Omental fat pad (tissue), 4 donors: ENCODE measurements around the gene ZBED3. TPM values are rescaled to one million over a fixed set of nuclear protein-coding genes. Genes with fewer than 3 reads are reported as not detected.
A peak's percentile ranks its signal among the peaks of the same experiment; 100 is the strongest.

ENCODE experiments used
- ATAC-seq: fragments of 150-250 bp; one replicate; pipeline ENCODE4 v1.9.1; 2016; ENCODE audit warnings: mild to moderate bottlenecking, moderate library complexity; ENCODE audit not compliant: low FRiP score
- DNase-seq: peaks from one replicate; pipeline ENCODE4 v3.0.0-alpha.2; 2019; ENCODE audit warnings: low spot score
- total RNA-seq, 4 donors: library from RNA; depleted of rRNA; stranded (reverse); fragments of >200 nt; gene quantifications; one replicate each; pipeline ENCODE4 v1.1.0, GENCODE V29; 2016
- TF ChIP-seq, protein P1 (sequence below), 3 donors: fragments of 450-650 bp; IDR thresholded peaks; one replicate each; pipeline ENCODE4 v1.5.1; 2016 to 2017; ENCODE audit warnings: antibody characterized with exemption in 3 of 3, mild to moderate bottlenecking in 3 of 3, moderate library complexity in 2 of 3

The ZBED3 gene
- total RNA-seq, 4 donors from 2014 or later: 7.7 to 22.1 (median 9.6) TPM

DNA sequence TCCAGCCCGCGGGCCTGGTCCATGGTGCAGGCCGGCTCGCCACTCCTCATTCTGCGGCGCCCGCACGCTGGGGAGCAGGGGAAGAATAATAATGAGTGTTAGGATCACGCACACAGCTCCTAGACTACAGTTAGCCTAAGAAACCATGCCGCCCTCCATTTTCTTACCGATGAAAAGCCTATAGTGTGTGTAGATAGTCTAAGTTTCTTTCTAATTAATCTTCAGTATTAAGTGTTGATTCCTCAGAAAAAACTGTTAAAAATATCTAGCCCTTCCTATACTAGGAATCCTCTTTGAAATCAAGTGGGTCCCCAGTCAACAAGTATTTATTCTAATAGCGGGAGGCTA, 9.3 kb downstream of the ZBED3 start:
- no peak for ATAC-seq
- no peak for DNase-seq
- TF ChIP-seq, protein P1, sequence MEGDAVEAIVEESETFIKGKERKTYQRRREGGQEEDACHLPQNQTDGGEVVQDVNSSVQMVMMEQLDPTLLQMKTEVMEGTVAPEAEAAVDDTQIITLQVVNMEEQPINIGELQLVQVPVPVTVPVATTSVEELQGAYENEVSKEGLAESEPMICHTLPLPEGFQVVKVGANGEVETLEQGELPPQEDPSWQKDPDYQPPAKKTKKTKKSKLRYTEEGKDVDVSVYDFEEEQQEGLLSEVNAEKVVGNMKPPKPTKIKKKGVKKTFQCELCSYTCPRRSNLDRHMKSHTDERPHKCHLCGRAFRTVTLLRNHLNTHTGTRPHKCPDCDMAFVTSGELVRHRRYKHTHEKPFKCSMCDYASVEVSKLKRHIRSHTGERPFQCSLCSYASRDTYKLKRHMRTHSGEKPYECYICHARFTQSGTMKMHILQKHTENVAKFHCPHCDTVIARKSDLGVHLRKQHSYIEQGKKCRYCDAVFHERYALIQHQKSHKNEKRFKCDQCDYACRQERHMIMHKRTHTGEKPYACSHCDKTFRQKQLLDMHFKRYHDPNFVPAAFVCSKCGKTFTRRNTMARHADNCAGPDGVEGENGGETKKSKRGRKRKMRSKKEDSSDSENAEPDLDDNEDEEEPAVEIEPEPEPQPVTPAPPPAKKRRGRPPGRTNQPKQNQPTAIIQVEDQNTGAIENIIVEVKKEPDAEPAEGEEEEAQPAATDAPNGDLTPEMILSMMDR (IDR thresholded peaks at IDR 0.05): no peak

GRCh38 chr5:77076961-77077828, 9.9 kb downstream of the ZBED3 start:
- TF ChIP-seq, protein P1 (IDR thresholded peaks at IDR 0.05): peak in 1 of 3 donors; percentile 75
- ATAC-seq: peak; percentile 88
- peak; percentile 34 for DNase-seq

DNA sequence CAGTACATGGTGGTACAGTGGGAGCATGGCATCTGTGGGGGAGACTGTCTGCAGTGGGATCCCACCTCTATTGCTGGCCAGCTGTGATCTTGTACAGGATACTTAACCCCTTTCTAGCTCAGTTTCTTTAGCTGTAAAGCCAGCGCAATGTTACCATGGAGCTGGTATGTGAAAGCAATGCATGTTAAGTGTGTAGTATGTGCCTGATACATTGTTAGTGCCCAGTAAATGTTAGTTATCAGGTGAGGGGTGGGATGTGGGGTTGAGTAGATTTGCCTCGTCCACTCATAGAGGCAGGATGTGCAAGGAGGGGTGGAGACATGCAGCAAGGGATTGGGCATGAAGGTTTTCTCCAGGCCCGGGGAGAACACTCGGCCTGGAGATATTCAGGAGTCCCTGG, 12.3 kb downstream of the ZBED3 start:
- DNase-seq: no peak
- no peak for ATAC-seq
- TF ChIP-seq, protein P1 (IDR thresholded peaks at IDR 0.05): no peak

DNA sequence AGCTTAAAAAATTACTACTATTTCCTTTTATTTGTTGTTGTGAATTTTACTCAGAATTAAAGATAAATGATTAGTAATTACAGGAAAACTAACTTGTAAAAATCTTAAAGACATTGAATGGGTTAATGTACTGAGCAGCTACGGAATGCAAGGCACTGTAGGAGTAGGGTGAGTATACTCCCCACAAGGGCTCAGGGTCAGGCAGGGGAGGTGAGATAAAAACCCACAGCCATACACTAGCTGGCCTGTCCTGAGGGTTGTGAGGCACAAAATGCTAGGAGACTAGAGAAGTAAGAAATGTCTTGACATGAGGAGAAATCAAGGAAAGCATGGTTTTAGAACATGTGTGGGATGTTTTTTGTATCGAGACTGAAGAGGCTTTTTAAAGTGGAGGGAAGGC, 13.4 kb downstream of the ZBED3 start:
- DNase-seq (no peak), ATAC-seq (no peak)
- TF ChIP-seq, protein P1 (IDR thresholded peaks at IDR 0.05): no peak

- TF ChIP-seq, protein P1 (IDR thresholded peaks at IDR 0.05): no peak
- ATAC-seq: peak; percentile 91
- DNase-seq: peak; percentile 54
These were observed 20.2 kb downstream of the ZBED3 start for GRCh38 chr5:77066823-77067442.

DNA sequence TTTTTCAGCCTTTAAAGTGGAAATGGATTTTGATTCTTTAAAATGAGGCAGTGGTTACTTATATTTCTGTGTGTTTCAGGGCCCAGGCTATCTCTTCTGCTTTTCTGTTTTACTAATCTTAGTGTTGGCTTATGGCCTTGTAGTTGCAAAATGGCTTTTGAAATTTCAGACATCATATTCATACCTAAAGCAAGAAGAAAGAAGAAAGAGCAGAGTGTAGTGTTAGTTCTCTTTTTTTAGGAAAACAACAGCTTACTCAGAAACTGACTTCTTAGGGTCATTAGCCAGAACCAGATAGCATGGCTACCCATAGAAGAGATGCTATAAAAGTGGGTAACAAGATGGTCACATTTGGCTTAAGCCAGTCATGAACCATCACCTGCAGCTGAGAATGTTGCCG, 20.9 kb downstream of the ZBED3 start:
- DNase-seq: no peak
- TF ChIP-seq, protein P1 (IDR thresholded peaks at IDR 0.05): no peak
- no peak for ATAC-seq

DNA sequence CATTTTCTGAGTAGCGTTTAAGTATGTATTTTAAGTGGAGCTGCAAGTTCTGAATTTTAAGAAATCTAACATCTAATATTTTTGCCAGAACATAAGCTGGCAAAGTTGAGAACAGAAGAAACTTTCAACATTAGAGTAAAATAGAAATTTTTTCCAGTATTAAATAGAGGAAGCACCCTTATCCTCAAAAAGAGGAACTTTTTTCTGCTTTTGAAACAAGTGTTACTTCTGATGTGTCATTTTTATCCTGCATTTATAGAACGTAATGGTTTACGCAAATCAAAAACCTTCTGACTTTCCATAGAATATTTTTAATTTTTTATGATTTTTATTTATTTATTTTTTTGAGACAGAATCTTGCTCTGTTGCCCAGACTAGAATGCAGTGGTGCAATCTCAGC, 21.8 kb downstream of the ZBED3 start:
- TF ChIP-seq, protein P1 (IDR thresholded peaks at IDR 0.05): no peak
- no peak for ATAC-seq
- DNase-seq: no peak
